Mesothelial cell of epicardium (in vitro differentiated cells): ENCODE results near the gene ANKRD11. TPM values are rescaled to one million over a fixed set of nuclear protein-coding genes. Genes with fewer than 3 reads are reported as not detected.

Source experiments
- DNase-seq, 2 experiments: peaks; one replicate each; pipeline ENCODE4 v3.0.0; 2021; ENCODE audit warnings: low spot score in 2 of 2; ENCODE audit not compliant: unreplicated experiment in 2 of 2
- H3K27ac Mint-ChIP-seq: 2 replicates; pipeline ENCODE4 v1.8.0; 2021; ENCODE audit warnings: mixed read lengths
- H3K27me3 Mint-ChIP-seq: 2 replicates; pipeline ENCODE4 v1.8.0; 2021; ENCODE audit warnings: low read depth, mixed read lengths
- H3K36me3 Mint-ChIP-seq: 2 replicates; pipeline ENCODE4 v1.8.0; 2021; ENCODE audit warnings: mixed read lengths
- H3K4me1 Mint-ChIP-seq: 2 replicates; pipeline ENCODE4 v1.8.0; 2021; ENCODE audit warnings: mixed read lengths
- H3K4me3 Mint-ChIP-seq: 2 replicates; pipeline ENCODE4 v1.8.0; 2021; ENCODE audit warnings: mild to moderate bottlenecking, moderate library complexity, mixed read lengths
- H3K9me3 Mint-ChIP-seq: 2 replicates; pipeline ENCODE4 v1.8.0; 2021; ENCODE audit warnings: mixed read lengths
- CTCF ChIP-seq: fragments of 200-600 bp; sonication (generic); IDR thresholded peaks from one replicate; pipeline ENCODE4 v1.5.0; 2021; ENCODE audit warnings: antibody characterized with exemption; ENCODE audit not compliant: unreplicated experiment
- total RNA-seq: library from RNA; stranded (reverse); gene quantifications from 3 replicates; pipeline ENCODE4 v1.2.1, GENCODE V29; 2021

Gene ANKRD11
- total RNA-seq, 1 donor from 2014 or later: 247 TPM

- Mint-ChIP-seq H3K36me3 (peaks cover 53% of the 10 kb centered on the region), H3K4me3 (no peak overlapping the region), H3K27me3 (no peaks in the 10 kb centered on the region), H3K27ac (no peak overlapping the region), H3K4me1 (no peaks in the 10 kb centered on the region), H3K9me3 (no peaks in the 10 kb centered on the region)
- DNase-seq: no peak
- TF ChIP-seq CTCF: no peak
Observed at GRCh38 chr16:89523680-89524344, 33.5 kb upstream of the ANKRD11 start.

- H3K36me3 Mint-ChIP-seq: peaks cover 58% of the 10 kb centered on the region
- no peaks in the 10 kb centered on the region for H3K4me1 Mint-ChIP-seq
- peaks cover 10% of the 10 kb centered on the region for H3K9me3 Mint-ChIP-seq
- TF ChIP-seq CTCF: no peak
- H3K27ac Mint-ChIP-seq: no peak overlapping the region
- H3K27me3 Mint-ChIP-seq: no peaks in the 10 kb centered on the region
- H3K4me3 Mint-ChIP-seq: no peak overlapping the region
- no peak for DNase-seq
Observed at GRCh38 chr16:89522287-89522686, 31.9 kb upstream of the ANKRD11 start.

- Mint-ChIP-seq H3K27me3 (no peaks in the 10 kb centered on the region), H3K4me3 (no peak overlapping the region), H3K27ac (no peak overlapping the region), H3K36me3 (peaks cover 50% of the 10 kb centered on the region), H3K9me3 (peaks cover 13% of the 10 kb centered on the region), H3K4me1 (no peaks in the 10 kb centered on the region)
- no peak for DNase-seq
- TF ChIP-seq CTCF: no peak
Observed at GRCh38 chr16:89519881-89520280, 29.5 kb upstream of the ANKRD11 start.

- TF ChIP-seq CTCF: no peak
- no peak overlapping the region for H3K27ac Mint-ChIP-seq
- peaks cover 13% of the 10 kb centered on the region for H3K9me3 Mint-ChIP-seq
- H3K4me1 Mint-ChIP-seq: no peaks in the 10 kb centered on the region
- peaks cover 45% of the 10 kb centered on the region for H3K36me3 Mint-ChIP-seq
- no peak overlapping the region for H3K4me3 Mint-ChIP-seq
- DNase-seq: no peak
- no peaks in the 10 kb centered on the region for H3K27me3 Mint-ChIP-seq
Observed at GRCh38 chr16:89517128-89517527, 26.8 kb upstream of the ANKRD11 start.

- Mint-ChIP-seq H3K4me1 (peaks cover 6% of the 10 kb centered on the region), H3K27ac (no peak overlapping the region), H3K27me3 (no peaks in the 10 kb centered on the region), H3K36me3 (peaks cover 20% of the 10 kb centered on the region), H3K9me3 (peaks cover 3% of the 10 kb centered on the region), H3K4me3 (no peak overlapping the region)
- TF ChIP-seq CTCF: no peak
- DNase-seq: no peak
Observed at GRCh38 chr16:89512453-89512852, 22.1 kb upstream of the ANKRD11 start.
